NCI-H1105 treated with DMSO at 0.1 percent for 48 hours (cell line): ENCODE data around the gene CASP2.
"Not testable (repeated sequence)": the region's sequence is repeated elsewhere in the genome, so short reads cannot be mapped to it uniquely, and the experiment has no call there.

Source experiments
- DNase-seq: peaks from one replicate; lab custom pipeline; 2025; lab: John Stamatoyannopoulos, UW

The CASP2 gene

DNA sequence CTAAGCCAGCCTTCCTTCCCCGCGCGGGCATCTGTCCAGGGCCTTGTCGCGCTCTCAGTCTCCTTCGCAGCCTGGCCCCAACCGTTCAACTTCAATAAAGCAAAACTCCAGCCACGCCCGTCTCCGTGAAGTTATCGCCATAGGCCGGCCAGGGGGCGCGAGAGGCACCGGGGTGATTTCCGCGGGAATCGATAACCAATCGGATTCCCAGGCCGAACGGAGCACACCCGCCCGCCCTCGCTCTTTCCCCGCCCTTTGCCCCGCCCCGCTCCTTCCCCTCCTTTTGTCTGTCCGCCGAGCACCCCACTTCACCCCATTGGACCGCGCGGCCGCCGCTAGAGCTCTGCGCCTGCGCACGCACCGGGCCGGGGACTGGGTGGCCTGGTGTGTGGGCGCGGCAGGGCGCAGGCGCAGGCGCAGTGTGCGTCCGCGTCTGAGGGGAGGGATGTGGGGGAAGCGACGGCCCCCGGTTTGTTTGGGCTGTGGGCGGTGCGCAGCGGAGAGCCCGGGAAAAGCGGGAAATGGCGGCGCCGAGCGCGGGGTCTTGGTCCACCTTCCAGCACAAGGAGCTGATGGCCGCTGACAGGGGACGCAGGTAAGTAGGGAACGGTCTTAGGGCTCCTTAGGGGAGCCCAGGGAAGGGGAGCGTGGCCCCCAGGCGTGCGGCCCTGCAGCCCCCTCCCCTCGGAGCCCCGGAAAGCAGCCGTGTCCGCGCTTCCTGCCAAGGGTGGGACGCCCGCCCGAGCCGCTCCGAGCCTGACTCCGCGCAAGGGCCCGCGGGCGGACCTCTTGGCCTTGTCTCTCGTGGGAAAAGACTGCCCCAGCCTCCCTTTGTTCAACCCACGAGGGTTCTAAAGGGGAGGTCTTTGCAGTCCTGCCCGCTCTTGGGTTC lies at the start of gene CASP2:
TSS of gene CASP2 (plus strand) at position 417 of the 892 bp plus-strand sequence. CDS start at position 522, 105 bp downstream.
- DNase-seq: peak; percentile 91

DNA sequence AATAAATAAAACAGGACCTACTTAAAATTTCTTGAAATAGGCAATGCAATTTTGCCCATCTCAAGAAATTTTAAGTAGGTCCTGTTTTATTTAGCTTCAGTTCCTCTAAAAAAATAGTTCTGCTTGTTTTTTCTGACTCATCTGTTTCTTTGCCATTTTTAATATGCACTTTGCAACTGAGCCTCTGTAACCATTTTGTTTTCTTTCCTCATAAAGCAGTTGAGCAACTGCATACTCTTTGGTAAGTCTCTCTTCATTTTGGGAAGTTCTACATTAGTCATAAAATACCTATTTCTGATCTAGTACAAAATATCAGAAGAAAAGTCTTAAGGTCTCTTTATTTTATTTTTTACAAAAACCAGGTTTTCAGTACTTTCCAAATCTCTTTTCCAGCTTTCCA lies 48.3 kb upstream of the CASP2 start:
- DNase-seq: no peak

DNA sequence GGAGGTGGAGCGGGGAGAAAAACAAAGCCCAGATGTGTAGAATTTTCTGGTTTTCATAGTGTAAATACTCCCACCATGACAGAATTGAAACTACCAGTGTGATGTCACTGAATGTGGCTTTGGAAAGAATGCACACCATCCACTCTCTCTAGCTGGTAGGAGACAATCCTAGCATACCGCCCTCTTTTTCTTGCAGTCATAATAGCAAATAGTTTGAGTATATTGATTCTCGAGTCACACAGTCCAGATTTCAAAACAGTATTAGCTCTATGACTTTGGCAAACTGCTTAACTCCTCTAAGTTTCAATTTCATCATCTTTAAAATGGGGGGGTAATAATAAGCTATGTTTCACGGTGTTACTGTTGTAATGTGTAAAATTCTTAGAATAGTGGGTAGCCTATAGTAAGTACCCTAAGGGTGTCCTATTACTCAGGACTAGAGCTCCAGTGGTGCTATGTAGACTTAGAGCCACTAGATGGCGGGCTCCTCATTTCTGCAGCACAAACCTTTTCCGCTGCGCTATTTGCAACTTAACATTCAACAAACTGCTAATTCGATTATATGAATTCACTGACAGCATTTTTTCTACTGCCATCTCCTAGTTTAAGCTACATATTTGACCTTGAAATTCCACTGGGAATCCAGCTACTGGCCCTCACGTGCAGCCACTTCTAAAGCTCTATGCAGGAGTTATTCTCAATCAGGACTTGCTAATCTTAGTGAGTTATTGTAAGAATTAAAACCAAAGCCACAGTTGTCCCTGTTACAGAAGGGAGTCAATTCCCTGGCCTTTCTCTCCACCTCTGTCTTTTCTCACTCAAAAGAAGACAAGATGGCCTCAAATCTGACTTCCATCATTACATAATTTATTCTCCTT lies 47.6 kb upstream of the CASP2 start:
- DNase-seq: peak; percentile 83

DNA sequence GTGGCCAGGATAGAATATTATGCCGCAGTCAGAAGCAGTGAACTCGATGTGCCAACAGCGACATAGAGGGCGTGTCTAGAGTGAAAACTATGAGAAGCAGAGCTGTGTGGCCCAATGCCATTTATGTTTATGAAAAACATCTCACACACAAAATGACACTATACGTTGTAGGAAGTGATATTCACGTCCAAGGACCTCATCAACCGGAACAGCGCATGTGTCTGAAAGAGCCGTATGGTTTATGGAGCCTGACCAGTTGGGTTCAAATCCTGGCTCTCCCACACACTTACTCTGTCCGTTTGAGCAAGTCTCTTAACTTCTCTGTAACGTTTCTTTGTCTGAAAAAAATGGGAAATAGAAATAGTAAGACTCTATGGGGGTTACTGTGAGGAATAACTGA lies 45.8 kb upstream of the CASP2 start:
- DNase-seq: no peak

DNA sequence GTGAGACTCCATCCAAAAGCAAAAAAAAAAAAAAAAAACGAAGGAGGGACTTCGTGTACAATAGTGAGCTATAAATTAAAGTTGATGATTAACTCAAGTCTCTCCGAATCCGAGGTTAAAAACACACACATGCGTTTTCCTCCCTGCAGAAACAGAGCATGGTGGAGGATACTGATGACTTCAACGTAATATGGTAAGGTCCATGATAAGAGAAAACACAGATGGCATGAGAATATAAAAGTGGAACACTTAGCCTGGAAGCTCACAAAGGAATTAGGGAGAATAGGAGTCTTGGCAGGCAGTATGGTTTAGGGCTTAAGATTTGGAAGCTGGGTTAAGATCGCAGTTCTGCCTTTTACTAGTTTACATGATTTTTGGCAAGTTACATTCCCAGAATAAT lies 45.0 kb upstream of the CASP2 start:
- DNase-seq: no peak

DNA sequence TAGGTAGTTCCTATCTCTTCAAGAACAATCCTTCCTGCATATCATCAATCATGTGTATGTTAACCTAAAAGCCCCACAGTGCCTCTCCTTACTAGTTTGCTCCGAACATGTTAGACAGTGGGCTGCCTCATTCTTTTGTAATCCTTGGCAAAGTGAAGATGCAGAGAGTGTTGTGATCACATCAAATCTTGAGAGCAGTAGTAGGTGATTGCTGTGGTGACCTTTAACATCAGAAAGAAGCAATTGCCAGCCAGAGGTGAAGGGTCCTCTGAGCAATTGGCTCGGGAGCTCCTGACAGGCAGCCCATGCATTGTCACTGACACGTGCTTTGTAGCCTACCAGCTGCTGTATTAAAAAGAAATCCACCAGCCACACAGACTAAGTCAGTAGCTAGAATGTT lies 44.5 kb upstream of the CASP2 start:
- DNase-seq: no peak

DNA sequence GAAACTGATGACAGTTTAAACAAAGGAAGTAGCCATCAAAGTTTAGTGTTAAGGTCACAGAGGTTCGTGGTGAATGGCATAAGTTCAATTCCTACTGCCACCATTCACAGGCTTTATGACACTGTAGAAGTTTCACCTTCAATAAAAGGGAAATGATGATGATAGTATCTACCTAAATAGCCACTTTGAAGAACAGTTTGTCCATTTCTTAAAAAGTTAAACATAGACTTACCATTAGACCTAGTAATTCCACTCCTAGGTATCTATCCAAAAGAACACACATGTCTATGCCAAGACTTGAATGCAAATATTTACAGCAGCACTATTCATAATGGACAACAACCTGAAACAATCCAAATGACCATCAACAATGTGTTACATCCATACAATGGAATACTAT lies 43.8 kb upstream of the CASP2 start:
- no peak for DNase-seq

DNA sequence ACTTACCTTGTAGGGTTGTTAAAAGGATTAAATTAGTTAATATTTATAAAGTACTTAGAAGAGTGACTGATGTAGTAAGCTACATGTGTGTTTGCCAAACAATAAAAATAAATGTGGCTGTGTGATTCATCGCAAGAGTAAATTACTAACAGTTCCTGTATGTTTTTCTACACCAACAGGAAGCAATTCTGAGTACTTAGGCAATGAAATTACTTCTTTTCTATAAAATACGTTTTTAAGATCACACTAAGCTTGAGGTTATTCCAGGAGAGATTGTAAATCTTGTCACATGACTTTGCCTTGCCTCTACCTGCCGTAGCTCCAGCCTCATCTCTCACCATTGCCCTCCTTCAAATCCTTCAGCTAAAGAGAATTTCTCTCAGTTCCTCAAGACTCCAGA lies 43.0 kb upstream of the CASP2 start:
- no peak for DNase-seq

DNA sequence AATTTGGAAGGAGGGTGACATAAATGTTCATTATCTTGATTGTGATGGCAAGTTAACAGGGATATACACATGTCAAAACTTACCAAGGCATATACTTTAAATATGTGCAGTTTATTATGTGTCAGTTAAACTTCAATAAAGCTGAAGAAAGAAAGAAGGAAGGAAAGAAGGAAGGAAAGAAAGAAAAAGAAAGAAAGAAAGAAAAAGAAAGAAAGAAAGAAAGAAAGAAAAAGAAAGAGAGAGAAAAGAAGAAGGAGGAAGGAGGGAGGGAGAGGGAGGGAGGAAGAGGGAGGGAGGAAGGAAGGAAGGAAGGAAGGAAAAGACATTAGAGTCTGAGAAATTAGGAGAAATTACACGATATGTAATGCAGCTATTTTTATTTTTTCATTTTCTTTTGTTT lies 40.8 kb upstream of the CASP2 start:
- no peak for DNase-seq

DNA sequence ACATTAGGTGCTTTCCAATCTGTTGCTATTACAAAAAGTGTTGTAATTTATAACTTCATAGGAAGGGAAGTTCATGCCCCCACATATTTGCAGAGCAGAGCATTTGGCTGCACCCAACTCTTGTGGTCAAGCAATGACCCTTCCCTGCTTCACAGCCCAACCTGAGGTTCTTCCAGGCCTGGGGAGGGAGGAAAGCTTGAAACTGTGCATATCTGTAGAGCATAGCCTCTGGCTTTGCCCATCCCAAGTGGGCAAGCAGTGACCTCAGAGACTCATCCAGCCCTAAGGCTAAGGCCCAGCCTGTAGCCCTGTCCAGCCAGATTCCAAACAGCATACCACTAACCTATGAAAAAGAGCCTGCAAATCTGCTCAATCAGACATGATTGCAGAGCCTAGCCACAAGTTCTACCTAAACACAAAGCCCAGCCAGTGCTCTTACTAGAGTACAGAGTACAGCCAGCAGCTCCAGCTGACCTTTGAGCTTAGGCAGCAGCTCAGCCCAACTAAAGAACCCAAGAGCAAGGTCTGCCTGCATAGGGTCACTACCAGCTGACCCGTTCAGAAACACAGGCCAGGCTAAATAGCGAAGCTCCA lies 39.3 kb upstream of the CASP2 start:
- no peak for DNase-seq

DNA sequence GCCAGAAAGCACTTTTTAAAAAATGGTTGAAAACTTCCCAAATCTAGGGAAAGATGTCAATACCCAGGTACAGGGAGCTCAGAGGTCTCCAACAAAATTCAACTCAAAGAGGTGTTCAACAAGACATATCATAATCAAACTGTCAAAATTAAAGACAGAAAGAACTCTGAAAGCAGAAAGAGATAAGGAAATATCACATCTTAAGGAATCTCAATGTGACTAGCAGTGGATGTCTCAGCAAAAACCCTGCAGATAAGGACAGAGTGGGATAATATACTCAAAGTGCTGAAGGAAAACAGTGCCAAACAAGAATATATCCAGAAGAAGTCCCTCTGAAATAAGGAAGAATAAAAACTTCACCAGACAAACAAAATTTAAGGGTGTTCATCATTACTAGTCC lies 38.0 kb upstream of the CASP2 start:
- DNase-seq: no peak

DNA sequence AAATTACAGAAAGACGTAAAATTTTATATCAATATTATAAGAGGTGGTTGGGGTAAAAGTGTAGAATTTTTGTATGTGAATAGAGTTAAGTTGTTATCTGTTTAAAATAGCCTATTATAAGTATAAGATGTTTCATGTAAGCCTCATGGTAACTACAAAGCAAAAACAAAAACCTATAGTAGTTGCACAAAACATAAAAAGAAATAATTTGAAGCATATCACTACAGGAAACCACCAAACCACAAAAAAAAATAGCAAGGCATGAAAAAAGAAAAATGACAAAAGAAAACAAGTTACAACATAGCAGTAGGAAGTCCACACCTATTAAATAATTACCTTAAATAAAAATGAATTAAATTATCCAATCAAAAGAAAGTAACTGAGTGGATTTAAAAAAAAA lies 37.3 kb upstream of the CASP2 start:
- DNase-seq: no peak

DNA sequence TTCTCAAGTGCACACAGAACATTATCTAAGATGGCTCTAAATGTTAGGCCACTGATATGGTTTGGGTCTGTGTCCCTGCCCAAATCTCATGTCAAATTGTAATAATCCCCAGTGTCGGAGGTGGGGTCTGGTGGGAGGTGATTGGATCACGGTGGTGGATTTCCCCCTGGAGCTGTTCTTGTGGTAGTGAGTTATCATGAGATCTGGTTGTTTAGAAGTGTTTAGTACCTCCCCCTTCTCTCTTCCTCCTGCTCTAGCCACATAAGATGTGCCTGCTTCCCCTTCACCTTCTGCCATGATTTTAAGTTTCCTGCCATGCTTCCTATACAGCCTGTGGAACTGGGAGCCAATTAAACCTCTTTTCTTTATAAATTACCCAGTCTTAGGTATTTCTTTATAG lies 36.1 kb upstream of the CASP2 start:
- no peak for DNase-seq

DNA sequence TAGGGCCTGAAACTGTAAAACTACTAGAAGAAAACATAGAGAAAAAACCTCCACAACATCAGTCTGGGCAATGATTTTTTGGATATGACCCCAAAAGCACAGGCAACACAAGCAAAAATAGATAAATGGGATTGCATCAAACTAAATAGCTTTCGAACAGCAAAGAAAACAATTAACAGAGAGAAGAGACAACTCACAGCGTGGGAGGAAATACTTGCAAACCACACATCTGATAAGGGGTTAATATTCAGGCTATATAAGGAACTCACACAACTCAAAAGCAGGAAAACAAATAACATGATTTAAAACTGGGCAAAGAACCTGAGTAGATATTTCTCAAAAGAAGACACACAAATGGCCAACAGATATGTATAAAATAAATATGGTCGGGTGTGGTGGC lies 32.6 kb upstream of the CASP2 start:
- DNase-seq: no peak

DNA sequence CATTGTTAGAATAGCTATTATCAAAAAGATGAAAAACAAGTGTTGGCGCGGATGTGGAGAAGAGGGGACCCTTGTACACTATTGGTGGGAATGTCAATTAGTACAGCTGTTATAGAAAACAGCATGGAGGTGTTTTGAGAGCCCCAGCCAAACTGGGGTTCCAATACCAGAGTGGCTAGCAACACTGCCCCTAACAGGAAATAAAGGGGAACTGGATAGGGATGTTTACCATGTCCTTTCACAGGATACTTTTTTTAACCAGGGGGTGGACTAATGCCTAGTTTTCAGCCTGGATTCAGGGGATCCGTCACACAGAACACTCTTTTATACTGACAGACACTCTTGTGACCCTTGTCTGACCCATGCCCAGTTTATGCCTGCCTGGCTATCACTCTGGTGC lies 31.8 kb upstream of the CASP2 start:
- DNase-seq: no peak

DNA sequence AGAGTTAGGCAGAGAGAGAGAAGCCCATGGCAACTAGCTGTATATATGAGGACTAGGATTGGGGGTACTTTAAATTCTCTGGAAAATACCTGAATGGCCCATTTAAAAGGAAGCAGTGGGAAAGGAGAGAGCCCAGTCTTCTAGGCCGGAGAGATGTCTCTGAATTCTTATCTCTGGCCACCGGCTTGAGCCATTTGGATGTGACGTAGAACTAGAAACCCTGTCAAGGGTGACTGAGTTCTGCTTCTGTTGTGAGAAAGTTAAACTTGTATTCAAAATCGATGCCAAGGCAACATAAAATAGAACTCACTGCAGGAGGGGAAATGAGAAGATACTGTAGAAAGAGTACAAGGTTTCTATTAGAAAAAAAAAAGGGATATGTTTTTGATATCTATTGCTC lies 31.2 kb upstream of the CASP2 start:
- DNase-seq: no peak

DNA sequence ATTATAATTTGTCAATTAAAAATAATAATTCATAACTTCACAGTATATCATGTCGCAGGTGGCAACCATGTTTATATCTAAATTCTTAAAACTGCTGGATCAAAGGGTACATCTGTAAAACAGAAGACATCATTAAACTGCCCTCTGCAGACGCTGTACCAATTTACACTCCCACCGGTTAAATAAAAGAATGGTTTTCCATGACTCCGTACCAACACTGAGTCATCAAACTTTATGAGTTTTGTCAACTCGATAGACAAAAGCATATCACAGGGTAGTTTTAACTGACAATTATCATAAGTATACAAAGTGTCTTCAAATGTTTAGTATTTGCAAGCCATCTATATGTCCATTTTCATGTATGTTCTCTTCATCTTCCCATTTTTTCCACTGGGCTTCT lies 30.6 kb upstream of the CASP2 start:
- no peak for DNase-seq

DNA sequence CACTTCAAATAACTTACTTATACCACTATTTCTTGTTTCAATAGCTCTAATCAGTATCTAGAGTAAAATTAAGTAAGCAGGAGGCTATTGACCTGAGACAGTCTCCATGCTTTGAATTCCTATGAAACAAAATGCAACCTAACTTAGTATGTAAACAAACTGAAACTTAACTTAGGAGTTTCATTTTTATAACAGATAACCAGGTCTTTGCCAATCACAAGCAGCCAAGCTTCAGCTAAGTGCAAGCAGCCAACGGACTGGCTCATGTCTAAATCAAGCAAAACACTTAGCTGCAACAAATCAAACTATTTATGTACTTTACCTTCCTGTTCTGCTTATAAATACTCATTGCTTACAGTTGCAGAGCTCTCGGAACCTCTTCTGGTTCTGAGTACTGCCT lies 29.3 kb upstream of the CASP2 start:
- no peak for DNase-seq

DNA sequence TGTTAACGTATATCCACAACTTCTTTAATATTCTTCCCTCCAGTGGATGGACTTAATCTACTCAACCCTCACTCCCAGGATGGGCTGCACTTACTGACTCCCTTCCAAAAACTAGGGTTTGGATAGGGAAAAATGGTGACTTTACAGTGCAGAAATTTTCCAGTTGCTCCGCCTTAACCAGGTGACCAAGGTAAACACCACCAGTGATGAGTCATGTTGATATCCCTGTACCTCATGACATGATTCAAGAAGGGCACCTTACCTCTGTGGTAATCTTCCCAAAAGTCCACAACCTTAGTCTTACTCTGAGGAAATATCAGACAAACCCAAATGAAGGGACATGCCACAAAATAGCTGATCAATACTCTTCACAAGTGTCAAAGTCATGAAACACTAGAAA lies 28.4 kb upstream of the CASP2 start:
- DNase-seq: no peak

DNA sequence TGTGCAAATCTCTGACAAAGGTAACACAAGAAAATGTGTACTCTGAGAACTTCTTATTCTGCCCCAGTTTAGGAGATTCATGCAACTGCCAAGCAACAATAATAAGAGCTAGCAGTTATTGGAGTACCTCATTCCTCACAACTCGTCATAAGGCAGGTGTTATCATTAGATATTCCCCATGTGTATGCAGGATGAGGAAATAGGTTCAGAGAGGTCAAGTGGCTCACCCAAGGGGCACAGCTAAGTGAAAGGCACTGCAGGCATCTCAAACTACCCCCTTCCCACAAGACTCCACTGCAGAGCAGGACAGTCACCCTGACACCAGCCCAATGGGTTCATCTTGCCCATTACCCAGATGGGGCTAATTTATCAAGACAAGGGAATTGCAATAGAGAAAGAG lies 26.2 kb upstream of the CASP2 start:
- DNase-seq: no peak

DNA sequence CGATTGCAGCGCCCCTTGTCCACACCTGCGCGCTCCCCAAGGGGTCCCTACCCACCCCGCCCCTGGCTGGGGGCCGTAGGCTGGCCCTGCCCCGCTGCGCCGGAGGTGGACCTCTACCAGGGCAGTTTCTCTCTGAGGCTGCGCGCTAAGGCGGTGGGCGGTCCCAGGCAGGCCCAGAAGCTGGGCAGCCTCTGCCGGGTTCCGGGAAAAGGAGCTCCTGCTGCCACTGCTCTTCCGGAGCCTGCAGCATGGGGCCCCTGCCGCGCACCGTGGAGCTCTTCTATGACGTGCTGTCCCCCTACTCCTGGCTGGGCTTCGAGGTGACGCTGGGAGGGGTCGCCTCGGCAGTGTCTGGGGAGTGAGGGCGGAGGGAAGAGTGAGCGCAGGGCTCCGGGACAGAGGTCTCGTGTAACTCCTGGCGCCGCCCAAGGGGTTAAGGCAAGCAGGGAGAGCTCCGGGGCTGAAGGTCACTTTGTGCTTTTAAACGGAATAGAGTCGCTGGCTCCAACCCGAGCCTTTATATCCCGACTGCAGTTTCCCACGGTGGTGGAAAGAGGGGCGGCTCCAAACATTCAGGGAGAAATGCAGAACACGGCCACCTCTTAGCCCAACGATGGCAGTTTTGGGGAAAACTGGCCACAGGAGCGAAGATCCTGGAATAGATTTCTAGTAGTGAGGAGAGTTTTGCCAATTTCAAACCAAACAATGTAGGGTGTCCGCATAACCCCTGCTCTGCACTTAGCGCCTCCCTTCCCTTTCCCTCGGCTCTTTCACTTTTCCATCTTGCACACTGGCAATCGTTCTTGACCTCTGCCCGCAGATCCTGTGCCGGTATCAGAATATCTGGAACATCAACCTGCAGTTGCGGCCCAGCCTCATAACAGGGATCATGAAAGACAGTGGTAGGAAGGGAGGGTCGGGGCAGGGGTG lies 24.6 kb upstream of the CASP2 start, which contains the start of gene GSTK1:
TSS of gene GSTK1 (plus strand) at position 176 of the 930 bp plus-strand sequence. CDS start at position 249, 73 bp downstream.
- DNase-seq: peak; percentile 64

DNA sequence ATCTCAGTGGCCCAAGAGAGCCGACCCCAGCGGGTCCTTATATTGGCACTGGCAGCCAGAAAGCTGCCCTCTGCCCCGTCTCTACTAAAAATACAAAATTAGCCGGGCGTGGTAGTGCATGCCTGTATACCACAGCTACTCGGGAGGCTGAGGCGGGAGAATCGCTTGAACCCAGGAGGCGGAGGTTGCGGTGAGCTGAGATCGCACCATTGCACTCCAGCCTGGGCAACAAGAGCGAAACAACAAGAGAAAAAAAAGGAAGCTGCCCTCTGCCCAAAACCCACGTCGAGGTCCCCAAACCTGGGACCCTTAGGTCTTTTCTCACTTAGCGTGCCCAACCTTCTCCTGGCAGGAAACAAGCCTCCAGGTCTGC lies 24.0 kb upstream of the CASP2 start:
- DNase-seq: not testable (repeated sequence)
